HepG2 (cell line): Measurements from ENCODE around the gene E2F1. TPM values are rescaled to one million over a fixed set of nuclear protein-coding genes. Genes with fewer than 3 reads are reported as not detected.

Experiments used
- GFI1 ChIP-seq: sonication (generic); formaldehyde crosslinking; IDR thresholded peaks from 2 replicates; pipeline ENCODE4 v1.5.0; 2020; ENCODE audit warnings: missing genetic modification reagents, mild to moderate bottlenecking, borderline replicate concordance
- IRX3 ChIP-seq: sonication (generic); formaldehyde crosslinking; IDR thresholded peaks from 2 replicates; pipeline ENCODE4 v1.8.1; 2023; ENCODE audit warnings: mild to moderate bottlenecking, low read depth, missing genetic modification reagents, borderline replicate concordance
- SIX4 ChIP-seq: sonication (generic); formaldehyde crosslinking; IDR thresholded peaks from 2 replicates; pipeline ENCODE4 v1.4.0; 2020; ENCODE audit warnings: missing genetic modification reagents
- SMYD3 ChIP-seq: sonication (generic); formaldehyde crosslinking; IDR thresholded peaks from 2 replicates; pipeline ENCODE4 v1.8.1; 2023; ENCODE audit warnings: mild to moderate bottlenecking, missing genetic modification reagents
- U2AF1 ChIP-seq: fragments of 200-400 bp; formaldehyde crosslinking; optimal IDR thresholded peaks from 2 replicates; pipeline ENCODE3; 2017; ENCODE audit warnings: mild to moderate bottlenecking, low read depth, low read length
- polyA plus RNA-seq, 8 experiments: library from polyadenylated mRNA; depleted of rRNA in 3 of 8; stranded (reverse) in 7 of 8; unstranded in 1 of 8; fragments of >200 nt; fragmentation: Illumina TruSeq in 4 of 8; extraction: Trizol in 4 of 8; gene quantifications; 2 replicates each; pipeline versions ENCODE4 v1.2.1 to v1.2.3, GENCODE V29; 2011 to 2016; ENCODE audit warnings: low read depth in 4 of 8, missing spikeins in 1 of 8, mixed read lengths in 1 of 8; ENCODE audit not compliant: insufficient read depth in 1 of 8
- total RNA-seq, 5 experiments: library from RNA; depleted of rRNA; stranded (reverse); fragments of >200 nt; fragmentation: Illumina TruSeq; extraction: Trizol; gene quantifications; 2 replicates each; pipeline ENCODE4 v1.2.3, GENCODE V29; 2016; ENCODE audit warnings: low read depth in 1 of 5
- TF ChIP-seq, protein P1 (sequence below): IDR thresholded peaks from 2 replicates; pipeline ENCODE4 v1.4.0; 2020; ENCODE audit warnings: mild to moderate bottlenecking, missing genetic modification reagents
- TF ChIP-seq, protein P2 (sequence below): IDR thresholded peaks from 2 replicates; pipeline ENCODE4 v1.6.1; 2016; ENCODE audit warnings: low read depth, control low read depth
- TF ChIP-seq, protein P3 (sequence below): sonication (generic); formaldehyde crosslinking; IDR thresholded peaks from 2 replicates; pipeline ENCODE4 v1.4.0; 2020; ENCODE audit warnings: missing genetic modification reagents
- TF ChIP-seq, protein P4 (sequence below), 2 experiments: sonication (generic) in 1 of 2; formaldehyde crosslinking in 1 of 2; IDR thresholded peaks; 2 replicates each; pipeline versions ENCODE4 v1.6.1 to v1.9.0; 2014 to 2022; ENCODE audit warnings: antibody characterized with exemption in 1 of 2, borderline replicate concordance in 1 of 2, inconsistent platforms in 1 of 2, low read depth in 1 of 2, missing genetic modification reagents in 1 of 2

E2F1 gene
- total and polyA plus RNA-seq, 2 of the 13 experiments (the other 11 are each of a cell fraction or from before 2014, with no cell fraction given) = 25.5 to 39.4 TPM

DNA sequence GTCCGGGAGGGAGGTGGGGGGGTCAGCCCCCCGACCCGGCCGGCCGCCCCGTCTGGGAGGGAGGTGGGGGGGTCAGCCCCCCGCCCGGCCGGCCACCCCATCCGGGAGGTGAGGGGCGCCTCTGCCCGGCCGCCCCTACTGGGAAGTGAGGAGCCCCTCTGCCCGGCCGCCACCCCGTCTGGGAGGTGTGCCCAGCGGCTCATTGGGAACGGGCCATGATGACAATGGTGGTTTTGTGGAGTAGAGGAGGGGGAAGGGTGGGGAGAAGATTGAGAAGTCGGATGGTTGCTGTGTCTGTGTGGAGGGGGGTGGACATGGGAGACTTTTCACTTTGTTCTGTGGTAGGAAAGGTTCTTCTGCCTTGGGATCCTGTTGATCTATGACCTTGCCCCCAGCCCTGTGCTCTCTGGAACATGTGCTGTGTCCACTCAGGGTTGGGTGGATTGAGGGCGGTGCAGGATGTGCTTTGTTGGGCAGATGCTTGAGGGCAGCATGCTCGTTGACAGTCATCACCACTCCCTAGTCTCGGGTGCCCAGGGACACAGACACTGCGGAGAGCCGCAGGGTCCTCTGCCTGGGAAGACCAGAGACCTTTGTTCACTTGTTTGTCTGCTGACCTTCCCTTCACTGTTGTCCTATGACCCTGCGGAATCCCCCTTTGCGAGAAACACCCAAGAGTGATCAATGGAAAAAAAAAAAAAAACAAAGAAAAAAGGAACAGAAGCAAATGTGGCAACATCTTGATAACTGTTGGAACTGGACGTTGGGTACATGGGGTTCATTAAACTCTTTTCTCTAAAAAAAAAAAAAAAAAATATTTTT, 15.7 kb upstream of the E2F1 start (continued):
- TF ChIP-seq, protein P1, sequence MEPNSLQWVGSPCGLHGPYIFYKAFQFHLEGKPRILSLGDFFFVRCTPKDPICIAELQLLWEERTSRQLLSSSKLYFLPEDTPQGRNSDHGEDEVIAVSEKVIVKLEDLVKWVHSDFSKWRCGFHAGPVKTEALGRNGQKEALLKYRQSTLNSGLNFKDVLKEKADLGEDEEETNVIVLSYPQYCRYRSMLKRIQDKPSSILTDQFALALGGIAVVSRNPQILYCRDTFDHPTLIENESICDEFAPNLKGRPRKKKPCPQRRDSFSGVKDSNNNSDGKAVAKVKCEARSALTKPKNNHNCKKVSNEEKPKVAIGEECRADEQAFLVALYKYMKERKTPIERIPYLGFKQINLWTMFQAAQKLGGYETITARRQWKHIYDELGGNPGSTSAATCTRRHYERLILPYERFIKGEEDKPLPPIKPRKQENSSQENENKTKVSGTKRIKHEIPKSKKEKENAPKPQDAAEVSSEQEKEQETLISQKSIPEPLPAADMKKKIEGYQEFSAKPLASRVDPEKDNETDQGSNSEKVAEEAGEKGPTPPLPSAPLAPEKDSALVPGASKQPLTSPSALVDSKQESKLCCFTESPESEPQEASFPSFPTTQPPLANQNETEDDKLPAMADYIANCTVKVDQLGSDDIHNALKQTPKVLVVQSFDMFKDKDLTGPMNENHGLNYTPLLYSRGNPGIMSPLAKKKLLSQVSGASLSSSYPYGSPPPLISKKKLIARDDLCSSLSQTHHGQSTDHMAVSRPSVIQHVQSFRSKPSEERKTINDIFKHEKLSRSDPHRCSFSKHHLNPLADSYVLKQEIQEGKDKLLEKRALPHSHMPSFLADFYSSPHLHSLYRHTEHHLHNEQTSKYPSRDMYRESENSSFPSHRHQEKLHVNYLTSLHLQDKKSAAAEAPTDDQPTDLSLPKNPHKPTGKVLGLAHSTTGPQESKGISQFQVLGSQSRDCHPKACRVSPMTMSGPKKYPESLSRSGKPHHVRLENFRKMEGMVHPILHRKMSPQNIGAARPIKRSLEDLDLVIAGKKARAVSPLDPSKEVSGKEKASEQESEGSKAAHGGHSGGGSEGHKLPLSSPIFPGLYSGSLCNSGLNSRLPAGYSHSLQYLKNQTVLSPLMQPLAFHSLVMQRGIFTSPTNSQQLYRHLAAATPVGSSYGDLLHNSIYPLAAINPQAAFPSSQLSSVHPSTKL (CRISPR knock-in tag) = peak; percentile 90
- TF ChIP-seq, protein P2, sequence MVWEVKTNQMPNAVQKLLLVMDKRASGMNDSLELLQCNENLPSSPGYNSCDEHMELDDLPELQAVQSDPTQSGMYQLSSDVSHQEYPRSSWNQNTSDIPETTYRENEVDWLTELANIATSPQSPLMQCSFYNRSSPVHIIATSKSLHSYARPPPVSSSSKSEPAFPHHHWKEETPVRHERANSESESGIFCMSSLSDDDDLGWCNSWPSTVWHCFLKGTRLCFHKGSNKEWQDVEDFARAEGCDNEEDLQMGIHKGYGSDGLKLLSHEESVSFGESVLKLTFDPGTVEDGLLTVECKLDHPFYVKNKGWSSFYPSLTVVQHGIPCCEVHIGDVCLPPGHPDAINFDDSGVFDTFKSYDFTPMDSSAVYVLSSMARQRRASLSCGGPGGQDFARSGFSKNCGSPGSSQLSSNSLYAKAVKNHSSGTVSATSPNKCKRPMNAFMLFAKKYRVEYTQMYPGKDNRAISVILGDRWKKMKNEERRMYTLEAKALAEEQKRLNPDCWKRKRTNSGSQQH (CRISPR knock-in tag) = no peak
- no peak for TF ChIP-seq U2AF1
- TF ChIP-seq, protein P3, sequence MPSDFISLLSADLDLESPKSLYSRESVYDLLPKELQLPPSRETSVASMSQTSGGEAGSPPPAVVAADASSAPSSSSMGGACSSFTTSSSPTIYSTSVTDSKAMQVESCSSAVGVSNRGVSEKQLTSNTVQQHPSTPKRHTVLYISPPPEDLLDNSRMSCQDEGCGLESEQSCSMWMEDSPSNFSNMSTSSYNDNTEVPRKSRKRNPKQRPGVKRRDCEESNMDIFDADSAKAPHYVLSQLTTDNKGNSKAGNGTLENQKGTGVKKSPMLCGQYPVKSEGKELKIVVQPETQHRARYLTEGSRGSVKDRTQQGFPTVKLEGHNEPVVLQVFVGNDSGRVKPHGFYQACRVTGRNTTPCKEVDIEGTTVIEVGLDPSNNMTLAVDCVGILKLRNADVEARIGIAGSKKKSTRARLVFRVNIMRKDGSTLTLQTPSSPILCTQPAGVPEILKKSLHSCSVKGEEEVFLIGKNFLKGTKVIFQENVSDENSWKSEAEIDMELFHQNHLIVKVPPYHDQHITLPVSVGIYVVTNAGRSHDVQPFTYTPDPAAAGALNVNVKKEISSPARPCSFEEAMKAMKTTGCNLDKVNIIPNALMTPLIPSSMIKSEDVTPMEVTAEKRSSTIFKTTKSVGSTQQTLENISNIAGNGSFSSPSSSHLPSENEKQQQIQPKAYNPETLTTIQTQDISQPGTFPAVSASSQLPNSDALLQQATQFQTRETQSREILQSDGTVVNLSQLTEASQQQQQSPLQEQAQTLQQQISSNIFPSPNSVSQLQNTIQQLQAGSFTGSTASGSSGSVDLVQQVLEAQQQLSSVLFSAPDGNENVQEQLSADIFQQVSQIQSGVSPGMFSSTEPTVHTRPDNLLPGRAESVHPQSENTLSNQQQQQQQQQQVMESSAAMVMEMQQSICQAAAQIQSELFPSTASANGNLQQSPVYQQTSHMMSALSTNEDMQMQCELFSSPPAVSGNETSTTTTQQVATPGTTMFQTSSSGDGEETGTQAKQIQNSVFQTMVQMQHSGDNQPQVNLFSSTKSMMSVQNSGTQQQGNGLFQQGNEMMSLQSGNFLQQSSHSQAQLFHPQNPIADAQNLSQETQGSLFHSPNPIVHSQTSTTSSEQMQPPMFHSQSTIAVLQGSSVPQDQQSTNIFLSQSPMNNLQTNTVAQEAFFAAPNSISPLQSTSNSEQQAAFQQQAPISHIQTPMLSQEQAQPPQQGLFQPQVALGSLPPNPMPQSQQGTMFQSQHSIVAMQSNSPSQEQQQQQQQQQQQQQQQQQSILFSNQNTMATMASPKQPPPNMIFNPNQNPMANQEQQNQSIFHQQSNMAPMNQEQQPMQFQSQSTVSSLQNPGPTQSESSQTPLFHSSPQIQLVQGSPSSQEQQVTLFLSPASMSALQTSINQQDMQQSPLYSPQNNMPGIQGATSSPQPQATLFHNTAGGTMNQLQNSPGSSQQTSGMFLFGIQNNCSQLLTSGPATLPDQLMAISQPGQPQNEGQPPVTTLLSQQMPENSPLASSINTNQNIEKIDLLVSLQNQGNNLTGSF (CRISPR knock-in tag) = no peak
- TF ChIP-seq, protein P4, sequence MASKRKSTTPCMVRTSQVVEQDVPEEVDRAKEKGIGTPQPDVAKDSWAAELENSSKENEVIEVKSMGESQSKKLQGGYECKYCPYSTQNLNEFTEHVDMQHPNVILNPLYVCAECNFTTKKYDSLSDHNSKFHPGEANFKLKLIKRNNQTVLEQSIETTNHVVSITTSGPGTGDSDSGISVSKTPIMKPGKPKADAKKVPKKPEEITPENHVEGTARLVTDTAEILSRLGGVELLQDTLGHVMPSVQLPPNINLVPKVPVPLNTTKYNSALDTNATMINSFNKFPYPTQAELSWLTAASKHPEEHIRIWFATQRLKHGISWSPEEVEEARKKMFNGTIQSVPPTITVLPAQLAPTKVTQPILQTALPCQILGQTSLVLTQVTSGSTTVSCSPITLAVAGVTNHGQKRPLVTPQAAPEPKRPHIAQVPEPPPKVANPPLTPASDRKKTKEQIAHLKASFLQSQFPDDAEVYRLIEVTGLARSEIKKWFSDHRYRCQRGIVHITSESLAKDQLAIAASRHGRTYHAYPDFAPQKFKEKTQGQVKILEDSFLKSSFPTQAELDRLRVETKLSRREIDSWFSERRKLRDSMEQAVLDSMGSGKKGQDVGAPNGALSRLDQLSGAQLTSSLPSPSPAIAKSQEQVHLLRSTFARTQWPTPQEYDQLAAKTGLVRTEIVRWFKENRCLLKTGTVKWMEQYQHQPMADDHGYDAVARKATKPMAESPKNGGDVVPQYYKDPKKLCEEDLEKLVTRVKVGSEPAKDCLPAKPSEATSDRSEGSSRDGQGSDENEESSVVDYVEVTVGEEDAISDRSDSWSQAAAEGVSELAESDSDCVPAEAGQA (IDR thresholded peaks at IDR 0.05; ENCODE audit: low read depth) = no peak
- TF ChIP-seq, protein P4 (CRISPR knock-in tag; IDR thresholded peaks at IDR 0.05; ENCODE audit: borderline replicate concordance) = no peak
- no peak; the same call in 1 of the 2 replicates for TF ChIP-seq IRX3 (CRISPR knock-in tag)
- no peak for TF ChIP-seq SMYD3
- peak; percentile 74; the same call in 1 of the 2 replicates for TF ChIP-seq SIX4 (CRISPR knock-in tag)
- no peak; the same call in 1 of the 2 replicates for TF ChIP-seq GFI1
